IgD-negative memory B cell (primary cell): Measurements from ENCODE around the gene PRICKLE2. TPM values are rescaled to one million over a fixed set of nuclear protein-coding genes. Genes with fewer than 3 reads are reported as not detected.
A peak's percentile ranks its signal among the peaks of the same experiment; 100 is the strongest.
"Not testable (repeated sequence)": the region's sequence is repeated elsewhere in the genome, so short reads cannot be mapped to it uniquely, and the experiment has no call there.

Experiments used
- H3K27ac Mint-ChIP-seq, 3 donors: one replicate each; pipeline ENCODE4 v1.8.0; 2020 to 2022; ENCODE audit warnings: mild to moderate bottlenecking in 3 of 3, mixed read lengths in 3 of 3, moderate library complexity in 1 of 3
- H3K27me3 Mint-ChIP-seq: one replicate; pipeline ENCODE4 v1.8.0; 2021; ENCODE audit warnings: mixed read lengths
- H3K36me3 Mint-ChIP-seq: one replicate; pipeline ENCODE4 v1.8.0; 2020; ENCODE audit warnings: mild to moderate bottlenecking, mixed read lengths
- H3K4me1 Mint-ChIP-seq, 3 donors: one replicate each; pipeline ENCODE4 v1.8.0; 2020 to 2022; ENCODE audit warnings: mixed read lengths in 3 of 3, mild to moderate bottlenecking in 1 of 3
- H3K4me3 Mint-ChIP-seq, 4 donors: one replicate each; pipeline ENCODE4 v1.8.0; 2020 to 2022; ENCODE audit warnings: mild to moderate bottlenecking in 4 of 4, mixed read lengths in 4 of 4, moderate library complexity in 3 of 4
- H3K9me3 Mint-ChIP-seq, 3 donors: one replicate each; pipeline ENCODE4 v1.8.0; 2020 to 2021; ENCODE audit warnings: mixed read lengths in 3 of 3, mild to moderate bottlenecking in 1 of 3
- polyA plus RNA-seq: library from polyadenylated mRNA; unstranded; fragments of 300-500 nt; fragmentation: Illumina TruSeq; gene quantifications from one replicate; pipeline ENCODE4 v1.2.3, GENCODE V29; 2021

PRICKLE2 gene
- polyA plus RNA-seq, 1 donor from 2014 or later = 0.73 TPM

DNA sequence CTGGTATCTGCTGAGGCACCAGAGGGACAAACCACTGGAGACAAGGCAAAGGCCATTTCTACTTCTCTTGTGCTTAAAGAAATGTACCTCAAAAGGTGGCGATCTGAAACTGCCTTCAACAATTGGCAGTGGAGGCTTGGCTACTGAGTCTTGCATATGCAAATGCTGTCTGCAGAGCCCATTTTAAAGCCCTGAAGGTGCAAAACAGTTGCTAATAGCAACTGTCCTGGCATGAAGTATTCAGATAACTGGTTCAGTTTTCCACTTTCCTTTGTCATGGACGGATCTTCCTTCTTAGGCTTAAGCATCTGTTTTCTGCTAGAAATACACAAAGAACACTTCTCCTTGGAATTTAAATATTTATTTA lies 130.6 kb downstream of the PRICKLE2 start:
- no peaks in the 10 kb centered on the region for H3K27me3 Mint-ChIP-seq
- peaks cover 0 to 2% (median 0%) of the 10 kb centered on the region in 3 donors for H3K9me3 Mint-ChIP-seq
- H3K4me3 Mint-ChIP-seq = no peak overlapping the region
- H3K27ac Mint-ChIP-seq = no peak overlapping the region
- H3K36me3 Mint-ChIP-seq = peaks cover 1% of the 10 kb centered on the region
- peaks cover under 1 to 4% (median 2%) of the 10 kb centered on the region in 3 donors for H3K4me1 Mint-ChIP-seq

DNA sequence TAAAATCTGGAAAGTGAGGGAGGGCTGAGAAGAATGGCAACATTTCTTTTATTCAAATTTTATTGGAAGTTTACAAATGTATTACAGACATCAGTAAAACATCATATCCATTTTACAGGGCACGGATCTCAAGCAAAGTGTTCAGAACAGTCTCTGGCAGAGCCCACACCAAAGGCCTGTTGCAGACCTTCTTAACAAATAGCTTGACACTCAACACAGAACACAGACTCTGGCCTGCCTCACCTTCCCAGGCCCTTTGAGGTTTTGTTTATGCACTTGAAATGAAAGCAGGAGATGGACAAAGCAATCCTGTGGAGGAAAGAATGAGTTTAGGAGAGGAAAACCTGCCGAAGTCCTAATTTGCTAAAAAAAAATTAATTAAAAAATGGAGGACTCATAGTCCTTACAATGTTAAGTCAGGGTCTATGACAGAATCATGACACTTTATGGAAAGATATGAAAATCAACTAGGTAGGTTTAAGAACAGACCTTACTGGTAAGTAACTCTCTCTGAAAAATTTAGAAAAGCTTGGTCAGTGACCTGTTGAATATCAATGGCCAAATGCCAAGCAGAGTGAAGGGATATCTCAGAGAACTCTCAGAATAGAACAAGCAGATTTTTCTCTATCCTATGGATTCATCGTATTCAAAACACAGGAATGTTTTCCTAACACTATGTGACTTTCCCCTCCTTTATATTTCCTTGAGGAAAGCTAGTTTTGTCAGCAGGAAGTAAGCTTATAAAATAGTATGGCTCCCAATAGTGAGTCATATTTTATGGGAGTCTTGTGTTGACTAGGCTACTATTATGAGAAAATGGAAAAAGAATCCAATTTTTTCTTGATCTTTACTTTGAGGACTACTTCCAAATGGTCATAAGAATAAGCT lies 131.2 kb downstream of the PRICKLE2 start:
- Mint-ChIP-seq H3K9me3 (peaks cover 0 to 2% (median 0%) of the 10 kb centered on the region in 3 donors), H3K36me3 (no peaks in the 10 kb centered on the region), H3K27ac (no peak overlapping the region), H3K4me3 (no peak overlapping the region), H3K27me3 (no peaks in the 10 kb centered on the region), H3K4me1 (peaks cover 0 to 3% (median 2%) of the 10 kb centered on the region in 3 donors)

DNA sequence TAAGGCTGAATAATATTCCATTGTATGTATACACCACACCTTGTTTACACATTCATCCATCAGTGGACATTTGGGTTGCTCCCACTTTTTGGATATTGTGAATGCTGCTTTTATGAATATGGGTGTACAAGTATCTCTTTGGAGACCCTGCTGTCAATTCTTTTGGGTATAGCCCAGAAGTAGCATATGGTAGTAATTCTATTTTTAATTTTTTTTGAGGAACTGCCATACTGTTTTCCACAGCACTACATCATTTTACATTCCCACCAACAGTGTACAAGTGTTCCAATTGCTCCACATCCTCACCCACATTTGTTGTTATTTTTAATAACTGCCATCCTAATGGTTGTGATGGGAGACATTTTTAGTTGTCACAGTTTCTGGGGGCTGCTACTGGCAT lies 132.1 kb downstream of the PRICKLE2 start:
- Mint-ChIP-seq H3K27me3 (no peaks in the 10 kb centered on the region), H3K9me3 (peaks cover 0 to 2% (median 0%) of the 10 kb centered on the region in 3 donors), H3K4me3 (no peak overlapping the region), H3K36me3 (no peaks in the 10 kb centered on the region), H3K27ac (no peak overlapping the region), H3K4me1 (peaks cover 0 to 3% (median 2%) of the 10 kb centered on the region in 3 donors)

DNA sequence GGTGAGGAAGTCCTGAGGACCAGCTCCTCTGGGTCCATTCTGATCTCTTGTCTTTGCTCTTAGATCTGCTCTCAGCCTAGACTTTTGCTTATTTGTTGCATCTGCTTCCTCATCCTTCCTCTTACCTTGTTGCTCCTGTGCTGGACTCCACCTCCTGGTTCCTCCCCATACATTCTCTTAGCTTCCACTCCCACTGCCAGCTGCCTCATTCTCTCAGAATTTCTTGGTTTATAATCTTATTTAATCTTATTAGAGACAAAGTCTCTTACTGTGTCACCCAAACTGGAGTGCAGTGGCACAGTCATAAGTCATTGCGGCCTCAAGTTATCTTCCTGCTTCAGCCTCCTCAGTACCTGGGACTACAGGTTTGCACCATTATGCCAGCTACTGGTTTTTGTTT lies 133.8 kb downstream of the PRICKLE2 start:
- Mint-ChIP-seq H3K36me3 (no peaks in the 10 kb centered on the region), H3K4me1 (peaks cover 6 to 8% (median 7%) of the 10 kb centered on the region in 3 donors), H3K27me3 (no peaks in the 10 kb centered on the region), H3K27ac (no peak overlapping the region), H3K9me3 (peaks cover 0 to 4% (median 0%) of the 10 kb centered on the region in 3 donors), H3K4me3 (no peak overlapping the region)

DNA sequence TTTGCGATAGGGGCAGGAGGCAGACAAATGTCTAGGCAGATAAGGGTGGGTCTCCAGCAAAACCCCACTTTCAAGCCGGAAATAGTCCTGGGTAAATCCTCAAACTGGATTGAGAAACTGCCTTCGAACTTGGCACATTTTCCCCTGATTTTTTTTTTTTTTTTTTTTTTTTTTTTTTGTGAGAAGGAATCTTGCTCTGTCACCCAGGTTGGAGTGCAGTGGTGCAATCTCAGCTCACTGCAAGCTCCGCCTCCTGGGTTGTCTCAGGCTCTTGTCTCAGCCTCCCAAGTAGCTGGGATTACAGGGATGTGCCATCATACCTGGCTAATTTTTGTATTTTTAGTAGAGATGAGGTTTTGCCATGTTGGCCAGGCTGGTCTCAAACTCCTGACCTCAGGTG lies 135.9 kb downstream of the PRICKLE2 start:
- not testable (repeated sequence) for H3K27me3 Mint-ChIP-seq, H3K36me3 Mint-ChIP-seq, H3K4me3 Mint-ChIP-seq, H3K9me3 Mint-ChIP-seq, H3K27ac Mint-ChIP-seq, H3K4me1 Mint-ChIP-seq

DNA sequence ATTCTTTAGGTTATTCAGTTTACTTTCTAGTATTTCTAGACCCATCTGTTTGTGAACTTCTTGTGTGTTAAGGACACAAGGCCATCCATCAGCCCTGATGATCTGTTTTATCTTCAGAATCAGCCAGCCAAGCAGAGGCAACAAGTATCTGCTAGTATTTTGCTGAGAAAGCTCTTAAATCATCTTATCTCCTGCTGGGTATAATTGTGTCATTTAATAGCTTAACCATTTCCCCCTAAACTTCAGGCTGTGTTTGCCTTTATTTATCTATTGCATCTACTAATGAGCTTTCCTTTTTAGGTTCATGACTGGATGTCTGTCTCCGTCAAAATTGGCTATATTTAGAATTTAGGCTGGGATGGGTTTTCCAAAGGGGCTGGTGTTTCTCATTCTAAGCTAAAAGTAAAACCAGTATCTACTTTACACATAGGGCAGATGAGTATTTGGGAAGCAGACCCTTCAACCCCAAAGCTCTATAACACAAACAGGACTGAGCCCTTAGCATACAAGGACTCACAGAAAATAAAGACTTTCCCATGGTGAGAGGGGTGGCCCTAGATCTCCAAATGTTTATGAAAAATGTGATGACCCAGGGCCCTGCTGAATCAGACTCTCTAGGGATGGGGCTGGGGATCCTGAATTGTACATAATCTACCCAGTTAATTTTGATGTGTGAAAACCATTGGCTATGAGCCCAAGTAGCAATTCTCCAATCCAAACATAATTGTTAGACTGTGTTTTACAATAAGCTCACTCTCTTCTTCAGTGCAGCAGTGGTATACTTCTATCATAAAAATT lies 136.7 kb downstream of the PRICKLE2 start:
- Mint-ChIP-seq H3K27ac (no peak overlapping the region), H3K9me3 (peaks cover 0 to 3% (median 2%) of the 10 kb centered on the region in 3 donors), H3K36me3 (no peaks in the 10 kb centered on the region), H3K4me3 (no peak overlapping the region), H3K4me1 (peaks cover 7 to 8% (median 8%) of the 10 kb centered on the region in 3 donors), H3K27me3 (no peaks in the 10 kb centered on the region)

DNA sequence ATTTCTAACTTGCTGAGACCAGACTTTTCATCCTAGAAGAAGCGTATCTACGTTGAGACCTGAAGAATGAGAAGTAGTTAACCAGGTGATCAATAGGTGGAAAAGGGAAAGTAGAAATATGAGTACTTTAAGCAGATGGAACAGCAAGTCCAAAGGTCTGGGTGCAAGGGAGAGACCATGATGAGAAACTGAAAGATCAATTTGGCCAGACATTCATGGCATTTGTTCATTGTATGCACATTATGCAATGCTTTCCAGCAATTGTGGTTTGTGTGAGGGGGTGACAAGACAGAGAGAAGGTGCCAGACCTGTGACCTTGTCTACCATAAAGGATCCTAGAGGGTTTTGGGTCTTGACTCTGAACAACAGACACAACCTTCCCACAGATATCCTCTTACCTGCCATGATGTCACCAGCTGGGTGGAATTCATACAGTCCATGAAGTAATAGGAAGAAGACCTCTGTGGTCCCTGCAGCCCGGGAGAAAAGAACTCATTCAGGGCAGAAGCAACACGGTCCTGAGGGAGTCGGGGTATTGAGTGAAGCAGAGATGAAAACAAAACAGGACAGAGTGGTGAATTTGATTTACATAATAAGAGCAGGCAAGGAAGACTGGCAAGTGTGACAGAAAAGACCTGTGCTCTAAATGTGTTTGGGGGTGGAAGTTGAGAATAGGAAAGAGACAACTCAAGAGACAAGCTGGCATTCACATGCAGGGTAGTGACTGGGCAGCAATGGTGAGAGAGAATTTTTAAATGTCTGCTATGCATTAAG lies 138.6 kb downstream of the PRICKLE2 start:
- peak overlapping the region in 1 of 3 donors; percentile 51 for H3K27ac Mint-ChIP-seq

DNA sequence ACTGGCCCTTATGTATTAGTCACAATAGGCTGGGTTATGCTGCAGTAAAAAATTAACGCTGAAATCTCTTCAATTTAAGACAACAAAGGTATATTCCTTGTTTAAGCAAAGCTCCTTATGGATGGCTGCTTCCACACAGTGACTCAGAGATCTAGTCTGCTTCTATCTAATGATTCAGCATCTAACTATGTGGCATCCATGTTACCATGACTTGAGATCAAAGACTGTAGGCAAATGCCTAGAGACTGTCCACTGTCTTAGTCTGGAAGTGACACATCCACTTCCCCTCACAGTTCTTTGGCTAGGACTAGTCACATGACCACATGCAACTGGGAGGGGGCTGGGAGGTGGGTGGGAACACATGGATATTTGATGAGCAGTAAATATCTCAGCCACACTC lies 140.6 kb downstream of the PRICKLE2 start:
- no peaks in the 10 kb centered on the region for H3K36me3 Mint-ChIP-seq
- peaks cover 7 to 8% (median 8%) of the 10 kb centered on the region in 3 donors for H3K4me1 Mint-ChIP-seq
- H3K27me3 Mint-ChIP-seq = no peaks in the 10 kb centered on the region
- no peak overlapping the region for H3K27ac Mint-ChIP-seq
- H3K9me3 Mint-ChIP-seq = peaks cover 2 to 3% (median 2%) of the 10 kb centered on the region in 3 donors
- no peak overlapping the region for H3K4me3 Mint-ChIP-seq

More for the DNA sequence above, 138.6 kb downstream of the PRICKLE2 start:
- Mint-ChIP-seq H3K27me3 (no peaks in the 10 kb centered on the region), H3K4me1 (peaks cover 7 to 8% (median 8%) of the 10 kb centered on the region in 3 donors), H3K4me3 (peak overlapping the region in 2 of 4 donors; percentile 77 to 81), H3K36me3 (no peaks in the 10 kb centered on the region), H3K9me3 (peaks cover 0 to 3% (median 2%) of the 10 kb centered on the region in 3 donors)

DNA sequence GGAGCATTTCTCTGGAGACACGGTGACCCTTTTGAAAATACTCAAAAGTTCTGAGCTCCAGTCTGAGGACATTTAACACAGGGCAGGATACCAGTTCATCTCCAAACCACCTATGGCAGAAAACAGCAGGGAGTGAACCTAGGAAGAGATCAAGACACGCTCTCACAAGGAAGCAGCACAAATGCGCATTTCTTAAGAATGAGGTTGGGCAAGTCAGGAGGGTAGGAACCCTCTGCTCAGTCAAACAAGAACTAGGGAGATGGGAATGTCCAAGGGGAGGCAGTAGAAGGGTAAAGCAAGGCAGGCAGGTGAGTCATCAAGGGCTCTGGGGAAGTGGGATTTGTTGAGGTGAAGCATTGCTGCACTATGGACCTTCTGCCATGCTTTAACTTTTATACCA lies 141.7 kb downstream of the PRICKLE2 start:
- no peaks in the 10 kb centered on the region for H3K27me3 Mint-ChIP-seq
- no peak overlapping the region for H3K4me3 Mint-ChIP-seq
- H3K27ac Mint-ChIP-seq = no peak overlapping the region
- no peaks in the 10 kb centered on the region for H3K36me3 Mint-ChIP-seq
- peaks cover 7 to 8% (median 8%) of the 10 kb centered on the region in 3 donors for H3K4me1 Mint-ChIP-seq
- peaks cover 2 to 3% (median 2%) of the 10 kb centered on the region in 3 donors for H3K9me3 Mint-ChIP-seq

DNA sequence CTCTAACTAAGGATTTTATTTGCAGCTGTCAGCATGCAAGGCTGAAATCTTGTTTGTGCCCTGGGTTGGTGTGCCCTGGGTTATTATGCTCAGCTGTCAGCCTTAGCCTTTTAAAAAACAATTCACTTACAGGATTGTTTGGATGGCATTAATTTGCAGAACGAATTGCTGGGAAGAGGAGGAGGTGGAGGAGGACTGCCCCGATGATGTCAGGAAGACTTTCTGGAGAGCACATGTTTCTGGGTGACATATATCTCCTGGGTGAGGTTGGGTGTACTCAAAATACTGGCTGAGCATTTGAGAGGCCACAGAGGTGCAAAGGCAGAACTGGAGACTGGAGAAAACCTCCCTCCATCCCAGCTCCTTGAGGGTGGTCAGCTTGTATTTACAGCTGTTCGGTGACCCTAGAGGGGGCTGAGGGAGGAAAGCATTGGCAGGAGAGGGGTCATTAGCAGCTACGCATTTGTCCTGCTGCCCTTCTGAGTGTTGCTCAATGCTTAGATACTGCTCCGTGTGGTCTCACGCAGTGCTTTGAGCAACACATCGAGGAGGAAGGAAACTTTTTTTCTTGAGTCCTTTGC lies 142.2 kb downstream of the PRICKLE2 start:
- Mint-ChIP-seq H3K36me3 (no peaks in the 10 kb centered on the region), H3K27ac (peak overlapping the region in 1 of 3 donors; percentile 24), H3K27me3 (no peaks in the 10 kb centered on the region)

DNA sequence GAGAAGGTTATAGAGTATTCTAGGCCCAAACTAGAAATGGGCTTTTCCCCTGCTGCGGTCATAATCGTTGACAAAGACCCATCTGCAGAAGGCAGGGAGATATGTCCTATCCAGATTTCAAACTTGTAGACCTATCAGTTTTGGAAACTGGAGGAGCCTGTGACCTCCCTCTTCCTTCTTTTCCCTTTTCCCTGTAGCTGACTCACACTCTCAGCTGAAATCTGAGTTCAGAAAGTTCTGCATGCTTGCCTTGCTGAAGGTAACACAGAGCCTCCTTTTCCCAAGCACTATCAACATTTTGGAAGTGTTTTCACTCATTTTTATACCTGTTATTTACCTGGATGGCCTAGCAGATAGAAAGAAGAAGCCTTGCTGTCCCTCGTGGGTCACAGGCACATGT lies 142.9 kb downstream of the PRICKLE2 start:
- Mint-ChIP-seq H3K4me3 (no peak overlapping the region), H3K36me3 (no peaks in the 10 kb centered on the region), H3K27me3 (no peaks in the 10 kb centered on the region), H3K9me3 (peaks cover 2 to 3% (median 2%) of the 10 kb centered on the region in 3 donors), H3K27ac (no peak overlapping the region), H3K4me1 (peaks cover 7 to 8% (median 8%) of the 10 kb centered on the region in 3 donors)

More for the DNA sequence above, 142.2 kb downstream of the PRICKLE2 start:
- Mint-ChIP-seq H3K9me3 (peaks cover 2 to 3% (median 2%) of the 10 kb centered on the region in 3 donors), H3K4me1 (peaks cover 7 to 8% (median 8%) of the 10 kb centered on the region in 3 donors), H3K4me3 (no peak overlapping the region)

DNA sequence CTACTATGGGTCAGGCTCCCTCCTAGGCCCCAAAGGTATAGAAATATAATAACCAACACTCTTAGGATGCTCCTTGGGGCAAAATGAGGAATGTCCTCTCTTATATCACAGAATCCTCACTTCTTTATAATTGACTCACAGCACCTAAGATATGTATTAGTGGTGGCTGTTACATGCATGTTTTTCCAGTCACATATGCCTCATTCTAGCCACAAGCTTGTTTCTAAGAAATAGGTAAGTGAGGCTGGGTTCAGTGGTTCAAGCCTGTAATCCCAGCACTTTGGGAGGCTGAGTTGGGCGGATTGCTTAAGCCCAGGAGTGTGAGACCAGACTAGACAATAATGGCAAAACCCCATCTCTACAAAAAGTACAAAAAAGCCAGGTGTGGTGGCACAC lies 144.0 kb downstream of the PRICKLE2 start:
- Mint-ChIP-seq H3K36me3 (no peaks in the 10 kb centered on the region), H3K4me3 (no peak overlapping the region), H3K27ac (no peak overlapping the region), H3K27me3 (no peaks in the 10 kb centered on the region), H3K9me3 (peaks cover 2 to 3% (median 2%) of the 10 kb centered on the region in 3 donors), H3K4me1 (no peaks in the 10 kb centered on the region)

DNA sequence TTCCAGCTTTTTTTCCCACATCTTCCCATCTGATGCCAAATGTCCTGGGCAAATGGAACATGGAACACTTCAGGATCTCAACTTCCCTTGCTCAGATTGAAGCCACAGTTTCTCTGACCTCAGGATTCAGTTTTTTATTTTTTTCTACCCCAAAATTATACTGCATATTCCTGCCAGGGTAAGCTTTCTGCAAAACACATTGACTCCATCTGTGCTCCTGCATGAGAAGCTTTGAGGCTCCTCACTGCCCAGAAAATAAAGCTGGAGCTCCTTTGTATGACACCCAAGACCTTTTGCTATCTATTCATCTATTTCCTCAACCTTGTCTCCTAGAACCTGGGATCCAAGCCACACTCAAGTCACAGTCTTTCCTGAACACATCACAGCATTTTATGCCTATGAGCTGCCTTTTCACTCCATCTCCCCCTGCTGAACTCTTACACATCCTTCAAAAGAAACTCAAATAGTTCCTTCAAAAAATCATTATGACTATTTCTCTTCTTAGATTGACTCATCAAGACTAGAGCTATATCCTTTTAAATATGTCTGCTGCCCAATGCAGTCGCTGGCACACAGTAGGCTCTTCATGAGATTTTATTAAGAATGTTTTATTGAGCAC lies 144.5 kb downstream of the PRICKLE2 start:
- Mint-ChIP-seq H3K27ac (no peak overlapping the region), H3K9me3 (peaks cover 2 to 3% (median 2%) of the 10 kb centered on the region in 3 donors), H3K4me3 (no peak overlapping the region), H3K4me1 (no peaks in the 10 kb centered on the region), H3K36me3 (no peaks in the 10 kb centered on the region), H3K27me3 (no peaks in the 10 kb centered on the region)
